ENCODE data around the gene TXNL4B. TPM values are rescaled to one million over a fixed set of nuclear protein-coding genes. Genes with fewer than 3 reads are reported as not detected.

The TXNL4B gene
- total and polyA plus RNA-seq, 2 donors from 2014 or later, result 11.9 to 16.1 TPM

GRCh38 chr16:72111657-72112451 is 18.4 kb upstream of the TXNL4B start:
- FAIRE-seq (no peak), DNase-seq (no peak)
- no peak overlapping the region for H3K9ac ChIP-seq (ENCODE audit: low read length in 3 of 3)
- intact Hi-C loops (cut with DNase I), result no loop called here
- H3K36me3 ChIP-seq (ENCODE audit: control insufficient read depth in 2 of 3, insufficient read depth in 3 of 3, low read length in 3 of 3), result peaks cover 0 to 48% (median 39%) of the 10 kb centered on the region in 3 donors
- H3K4me1 ChIP-seq (ENCODE audit: control insufficient read depth in 2 of 3, insufficient read depth in 2 of 3, low read depth in 1 of 3, low read length in 3 of 3), result no peaks in the 10 kb centered on the region
- H3K4me3 ChIP-seq (ENCODE audit: low read length in 3 of 3), result no peak overlapping the region
- H3K9me3 ChIP-seq (ENCODE audit: control insufficient read depth in 2 of 3, insufficient read depth in 1 of 3, low read length in 3 of 3), result no peaks in the 10 kb centered on the region
- no peaks in the 10 kb centered on the region for H3K27me3 ChIP-seq (ENCODE audit: control insufficient read depth, insufficient read depth, low read length)
- TF ChIP-seq CTCF (IDR thresholded peaks at IDR 0.05; ENCODE audit: borderline replicate concordance, extremely low read depth, insufficient read depth), result no peak
- H3K27ac ChIP-seq (ENCODE audit: low read depth in 2 of 2, low read length in 2 of 2), result no peak overlapping the region

- DNase-seq, result no peak
- H3K27ac ChIP-seq (ENCODE audit: low read depth in 2 of 2, low read length in 2 of 2), result no peak overlapping the region
- H3K9me3 ChIP-seq (ENCODE audit: control insufficient read depth in 2 of 3, insufficient read depth in 1 of 3, low read length in 3 of 3), result no peaks in the 10 kb centered on the region
- no peak for FAIRE-seq
- intact Hi-C loops (cut with DNase I), result no loop called here
- no peak overlapping the region for H3K4me3 ChIP-seq (ENCODE audit: low read length in 3 of 3)
- no peaks in the 10 kb centered on the region for H3K4me1 ChIP-seq (ENCODE audit: control insufficient read depth in 2 of 3, insufficient read depth in 2 of 3, low read depth in 1 of 3, low read length in 3 of 3)
- H3K9ac ChIP-seq (ENCODE audit: low read length in 3 of 3), result no peak overlapping the region
- TF ChIP-seq CTCF (IDR thresholded peaks at IDR 0.05; ENCODE audit: borderline replicate concordance, extremely low read depth, insufficient read depth), result no peak
- peaks cover 2 to 55% (median 43%) of the 10 kb centered on the region in 3 donors for H3K36me3 ChIP-seq (ENCODE audit: control insufficient read depth in 2 of 3, insufficient read depth in 3 of 3, low read length in 3 of 3)
- no peaks in the 10 kb centered on the region for H3K27me3 ChIP-seq (ENCODE audit: control insufficient read depth, insufficient read depth, low read length)
Observed at GRCh38 chr16:72110662-72111615, 17.5 kb upstream of the TXNL4B start.

GRCh38 chr16:72109966-72110530 is 16.6 kb upstream of the TXNL4B start:
- Histone ChIP-seq H3K27ac (ENCODE audit: low read depth in 2 of 2, low read length in 2 of 2) (no peak overlapping the region), H3K36me3 (ENCODE audit: control insufficient read depth in 2 of 3, insufficient read depth in 3 of 3, low read length in 3 of 3) (peaks cover 2 to 64% (median 50%) of the 10 kb centered on the region in 3 donors)
- FAIRE-seq, result no peak

More at GRCh38 chr16:72109966-72110530, 16.6 kb upstream of the TXNL4B start:
- H3K9ac ChIP-seq (ENCODE audit: low read length in 3 of 3), result no peak overlapping the region
- no peak for TF ChIP-seq CTCF (IDR thresholded peaks at IDR 0.05; ENCODE audit: borderline replicate concordance, extremely low read depth, insufficient read depth)
- H3K27me3 ChIP-seq (ENCODE audit: control insufficient read depth, insufficient read depth, low read length), result no peaks in the 10 kb centered on the region
- H3K4me3 ChIP-seq (ENCODE audit: low read length in 3 of 3), result no peak overlapping the region
- intact Hi-C loops (cut with DNase I), result no loop called here
- no peaks in the 10 kb centered on the region for H3K9me3 ChIP-seq (ENCODE audit: control insufficient read depth in 2 of 3, insufficient read depth in 1 of 3, low read length in 3 of 3)
- no peaks in the 10 kb centered on the region for H3K4me1 ChIP-seq (ENCODE audit: control insufficient read depth in 2 of 3, insufficient read depth in 2 of 3, low read depth in 1 of 3, low read length in 3 of 3)
- no peak for DNase-seq
